Glutamatergic neuron (in vitro differentiated cells): ENCODE measurements around the gene ZHX3. TPM values are rescaled to one million over a fixed set of nuclear protein-coding genes. Genes with fewer than 3 reads are reported as not detected.

Experiments used
- DNase-seq: peaks from one replicate; pipeline ENCODE4 v3.0.0; 2022
- H3K27ac Mint-ChIP-seq: one replicate; pipeline ENCODE4 v1.8.0; 2020; ENCODE audit warnings: mild to moderate bottlenecking, mixed read lengths, inconsistent platforms; ENCODE audit not compliant: unreplicated experiment
- H3K27me3 Mint-ChIP-seq: one replicate; pipeline ENCODE4 v1.8.0; 2020; ENCODE audit warnings: mild to moderate bottlenecking, moderate library complexity, mixed read lengths, inconsistent platforms; ENCODE audit not compliant: unreplicated experiment
- H3K36me3 Mint-ChIP-seq: one replicate; pipeline ENCODE4 v1.8.0; 2020; ENCODE audit warnings: mild to moderate bottlenecking, mixed read lengths, inconsistent platforms; ENCODE audit not compliant: unreplicated experiment
- H3K4me1 Mint-ChIP-seq: one replicate; pipeline ENCODE4 v1.8.0; 2020; ENCODE audit warnings: mild to moderate bottlenecking, low read depth, mixed read lengths, inconsistent platforms; ENCODE audit not compliant: unreplicated experiment
- H3K4me3 Mint-ChIP-seq: one replicate; pipeline ENCODE4 v1.8.0; 2020; ENCODE audit warnings: mild to moderate bottlenecking, mixed read lengths, inconsistent platforms; ENCODE audit not compliant: unreplicated experiment
- H3K9me3 Mint-ChIP-seq: one replicate; pipeline ENCODE4 v1.8.0; 2020; ENCODE audit warnings: mild to moderate bottlenecking, moderate library complexity, mixed read lengths, inconsistent platforms; ENCODE audit not compliant: unreplicated experiment
- total RNA-seq: library from RNA; stranded (reverse); fragmentation: NEBNext Ultra II Directional; extraction: Animal tissue kit (Norgen Biotek cat#: 25700); gene quantifications from one replicate; pipeline ENCODE4 v1.2.1, GENCODE V29; 2021; ENCODE audit not compliant: unreplicated experiment
- TF ChIP-seq, protein P1 (sequence below): fragments of 200-600 bp; sonication (generic); IDR thresholded peaks from one replicate; pipeline ENCODE4 v1.5.0; 2021; ENCODE audit not compliant: partially characterized antibody, unreplicated experiment

The ZHX3 gene
- total RNA-seq, 1 donor from 2014 or later, result 40.5 TPM

- Mint-ChIP-seq H3K4me3 (no peak overlapping the region), H3K36me3 (no peaks in the 10 kb centered on the region), H3K9me3 (no peaks in the 10 kb centered on the region), H3K27me3 (no peaks in the 10 kb centered on the region), H3K27ac (no peak overlapping the region), H3K4me1 (no peaks in the 10 kb centered on the region)
- DNase-seq, result no peak
- TF ChIP-seq, protein P1, sequence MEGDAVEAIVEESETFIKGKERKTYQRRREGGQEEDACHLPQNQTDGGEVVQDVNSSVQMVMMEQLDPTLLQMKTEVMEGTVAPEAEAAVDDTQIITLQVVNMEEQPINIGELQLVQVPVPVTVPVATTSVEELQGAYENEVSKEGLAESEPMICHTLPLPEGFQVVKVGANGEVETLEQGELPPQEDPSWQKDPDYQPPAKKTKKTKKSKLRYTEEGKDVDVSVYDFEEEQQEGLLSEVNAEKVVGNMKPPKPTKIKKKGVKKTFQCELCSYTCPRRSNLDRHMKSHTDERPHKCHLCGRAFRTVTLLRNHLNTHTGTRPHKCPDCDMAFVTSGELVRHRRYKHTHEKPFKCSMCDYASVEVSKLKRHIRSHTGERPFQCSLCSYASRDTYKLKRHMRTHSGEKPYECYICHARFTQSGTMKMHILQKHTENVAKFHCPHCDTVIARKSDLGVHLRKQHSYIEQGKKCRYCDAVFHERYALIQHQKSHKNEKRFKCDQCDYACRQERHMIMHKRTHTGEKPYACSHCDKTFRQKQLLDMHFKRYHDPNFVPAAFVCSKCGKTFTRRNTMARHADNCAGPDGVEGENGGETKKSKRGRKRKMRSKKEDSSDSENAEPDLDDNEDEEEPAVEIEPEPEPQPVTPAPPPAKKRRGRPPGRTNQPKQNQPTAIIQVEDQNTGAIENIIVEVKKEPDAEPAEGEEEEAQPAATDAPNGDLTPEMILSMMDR, result no peak
Observed at GRCh38 chr20:41218466-41218865, 99.1 kb downstream of the ZHX3 start.

- DNase-seq, result no peak
- Mint-ChIP-seq H3K27ac (no peak overlapping the region), H3K4me3 (no peak overlapping the region), H3K4me1 (no peaks in the 10 kb centered on the region), H3K9me3 (no peaks in the 10 kb centered on the region), H3K27me3 (no peaks in the 10 kb centered on the region), H3K36me3 (no peaks in the 10 kb centered on the region)
- TF ChIP-seq, protein P1, result no peak
Observed at GRCh38 chr20:41217422-41217821, 100.1 kb downstream of the ZHX3 start.

DNA sequence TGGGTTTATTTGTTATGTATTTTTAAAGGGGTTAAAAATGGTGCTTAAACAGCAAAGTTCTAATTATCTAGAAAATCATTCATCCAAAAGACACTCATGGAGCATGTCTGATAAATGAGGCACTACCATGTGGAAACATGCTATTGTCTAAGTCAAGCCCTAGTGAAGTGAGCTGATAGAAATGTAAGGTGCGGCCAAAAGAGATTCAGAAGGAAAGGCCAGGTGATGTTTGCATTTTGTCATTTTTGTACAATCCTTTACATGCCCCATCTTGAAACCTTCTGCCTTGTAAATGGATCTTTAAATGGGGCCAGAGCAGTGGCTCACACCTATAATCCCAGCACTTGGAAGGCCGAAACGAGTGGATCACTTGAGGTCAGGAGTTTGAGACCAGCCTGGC is 102.9 kb downstream of the ZHX3 start:
- H3K9me3 Mint-ChIP-seq, result no peaks in the 10 kb centered on the region
- no peak for DNase-seq
- no peak overlapping the region for H3K4me3 Mint-ChIP-seq
- TF ChIP-seq, protein P1, result no peak
- no peaks in the 10 kb centered on the region for H3K27me3 Mint-ChIP-seq
- no peaks in the 10 kb centered on the region for H3K4me1 Mint-ChIP-seq
- no peaks in the 10 kb centered on the region for H3K36me3 Mint-ChIP-seq
- no peak overlapping the region for H3K27ac Mint-ChIP-seq

DNA sequence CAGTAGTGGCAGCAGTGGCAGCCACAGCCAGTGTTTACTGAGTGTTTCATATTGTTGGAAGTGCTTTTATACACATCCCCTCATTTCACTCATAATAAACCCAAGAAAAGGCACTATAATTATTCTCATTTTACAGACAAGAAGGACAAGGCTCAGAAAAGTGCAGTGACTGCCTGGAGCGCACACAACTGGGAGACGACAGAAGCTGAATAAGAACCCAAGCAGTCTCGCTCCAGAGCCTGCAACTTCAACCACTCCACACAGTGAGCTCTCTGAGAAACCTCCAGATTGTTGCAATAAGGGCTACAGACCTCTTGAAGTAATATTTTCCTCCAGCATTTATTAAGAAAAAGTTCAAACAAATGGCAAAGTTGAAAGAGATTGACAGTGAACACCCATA is 103.3 kb downstream of the ZHX3 start:
- H3K27me3 Mint-ChIP-seq, result no peaks in the 10 kb centered on the region
- H3K9me3 Mint-ChIP-seq, result no peaks in the 10 kb centered on the region

GRCh38 chr20:41213150-41213820 is 104.2 kb downstream of the ZHX3 start:
- H3K9me3 Mint-ChIP-seq, result no peaks in the 10 kb centered on the region
- H3K27me3 Mint-ChIP-seq, result no peaks in the 10 kb centered on the region
- TF ChIP-seq, protein P1, result no peak
- no peak overlapping the region for H3K27ac Mint-ChIP-seq
- no peaks in the 10 kb centered on the region for H3K36me3 Mint-ChIP-seq
- no peak for DNase-seq
- H3K4me1 Mint-ChIP-seq, result no peaks in the 10 kb centered on the region
- no peak overlapping the region for H3K4me3 Mint-ChIP-seq

More for the DNA sequence above, 103.3 kb downstream of the ZHX3 start:
- Mint-ChIP-seq H3K27ac (no peak overlapping the region), H3K4me3 (no peak overlapping the region), H3K36me3 (no peaks in the 10 kb centered on the region), H3K4me1 (no peaks in the 10 kb centered on the region)
- DNase-seq, result no peak
- TF ChIP-seq, protein P1, result no peak
